ENCODE measurements around the gene STK32B. TPM values are rescaled to one million over a fixed set of nuclear protein-coding genes. Genes with fewer than 3 reads are reported as not detected.

Gene STK32B
- polyA plus RNA-seq, 2 of the 4 experiments (the other 2 are of a cell fraction): 7.6 to 12.1 TPM

- TF ChIP-seq ZFP36 (IDR thresholded peaks at IDR 0.05; ENCODE audit: borderline replicate concordance, partially characterized antibody): no peak
- no peak for TF ChIP-seq HEYL (CRISPR knock-in tag; IDR thresholded peaks at IDR 0.05)
- no peak for TF ChIP-seq CTCF (IDR thresholded peaks at IDR 0.05)
- TF ChIP-seq BCL3 (IDR thresholded peaks at IDR 0.05): no peak
- TF ChIP-seq ESRRA (IDR thresholded peaks at IDR 0.05; ENCODE audit: borderline replicate concordance, low read length): no peak
These were observed 249.0 kb downstream of the STK32B start (continued) for GRCh38 chr4:5300283-5300682.

- Histone ChIP-seq H3K4me1 (no peaks in the 10 kb centered on the region), H3K27ac (no peak overlapping the region), H3K4me3 (no peak overlapping the region), H3K9me3 (peaks cover 6% of the 10 kb centered on the region; the same call in 1 of the 3 replicates), H3K4me2 (no peak overlapping the region)
- POLR2A ChIA-PET: no interaction called here
- ATAC-seq (no peak), FAIRE-seq (no peak), DNase-seq (ENCODE audit: low read depth in 1 of 2, low spot score in 1 of 2) (no peak)
- WGBS (ENCODE audit: missing lambda C conversion rate): 82% methylated on average over 3 of the region's 3 CpGs
- CTCF ChIA-PET: no interaction called here
- no peak for TF ChIP-seq ZC3H11A (IDR thresholded peaks at IDR 0.05)
- TF ChIP-seq MAX (IDR thresholded peaks at IDR 0.05): no peak
- TF ChIP-seq CEBPB (IDR thresholded peaks at IDR 0.05): no peak
These were observed 256.6 kb downstream of the STK32B start for GRCh38 chr4:5307928-5308327.

GRCh38 chr4:5322321-5322720 is 271.0 kb downstream of the STK32B start:
- FAIRE-seq: no peak
- no peak overlapping the region for H3K4me2 ChIP-seq
- no peak overlapping the region for H3K4me3 ChIP-seq
- no peak for DNase-seq (ENCODE audit: low read depth in 1 of 2, low spot score in 1 of 2)
- ChIA-PET CTCF (no interaction called here), POLR2A (no interaction called here)
- H3K4me1 ChIP-seq: no peaks in the 10 kb centered on the region
- ATAC-seq: no peak
- no peak overlapping the region for H3K27ac ChIP-seq
- H3K9me3 ChIP-seq: peaks cover 11% of the 10 kb centered on the region; the same call in 2 of the 3 replicates
- TF ChIP-seq PBX3 (IDR thresholded peaks at IDR 0.05) (no peak), FOXS1 (CRISPR knock-in tag; IDR thresholded peaks at IDR 0.05) (no peak), HOXB5 (CRISPR knock-in tag; IDR thresholded peaks at IDR 0.05) (no peak), CTCF (IDR thresholded peaks at IDR 0.05) (no peak), MYC (IDR thresholded peaks at IDR 0.05; ENCODE audit: borderline replicate concordance, low read length) (no peak), JUNB (IDR thresholded peaks at IDR 0.05) (no peak), TP53 (CRISPR knock-in tag; IDR thresholded peaks at IDR 0.05) (no peak), SMC3 (IDR thresholded peaks at IDR 0.05) (no peak), CBX8 (IDR thresholded peaks at IDR 0.05) (no peak), HES2 (IDR thresholded peaks at IDR 0.05) (no peak), NPAS2 (CRISPR knock-in tag; IDR thresholded peaks at IDR 0.05; ENCODE audit: borderline replicate concordance) (no peak), HOXB13 (CRISPR knock-in tag; IDR thresholded peaks at IDR 0.05; ENCODE audit: low read depth) (no peak), FOSL2 (IDR thresholded peaks at IDR 0.05) (no peak), FOSL2 (CRISPR knock-in tag; IDR thresholded peaks at IDR 0.05) (no peak)
- 60% methylated on average over 2 of the region's 2 CpGs for WGBS (ENCODE audit: missing lambda C conversion rate)

Data from A549 (cell line).